ENCODE data around the gene WDR54. TPM values are rescaled to one million over a fixed set of nuclear protein-coding genes. Genes with fewer than 3 reads are reported as not detected.
"Not testable (repeated sequence)": the region's sequence is repeated elsewhere in the genome, so short reads cannot be mapped to it uniquely, and the experiment has no call there.

Gene WDR54
- total RNA-seq, 2 donors from 2014 or later: 33.6 to 42.8 TPM

GRCh38 chr2:74415762-74416395 is 5.7 kb upstream of the WDR54 start:
- no peak for ATAC-seq
- H3K9me3 ChIP-seq (ENCODE audit: control insufficient read depth, low read length, poor library complexity, severe bottlenecking): no peaks in the 10 kb centered on the region
- peaks cover 17% of the 10 kb centered on the region for H3K4me1 Mint-ChIP-seq
- H3K36me3 Mint-ChIP-seq (ENCODE audit: low read depth): peaks cover 3% of the 10 kb centered on the region
- peak overlapping the region; percentile 77 for H3K4me3 Mint-ChIP-seq
- H3K27ac Mint-ChIP-seq: no peak overlapping the region
- H3K27me3 Mint-ChIP-seq: peaks cover 32% of the 10 kb centered on the region
- no peak for DNase-seq

- Mint-ChIP-seq H3K4me3 (no peak overlapping the region), H3K27ac (peak overlapping the region; percentile 53), H3K27me3 (peaks cover 25% of the 10 kb centered on the region), H3K36me3 (ENCODE audit: low read depth) (peaks cover 3% of the 10 kb centered on the region), H3K4me1 (peaks cover 22% of the 10 kb centered on the region)
- DNase-seq (no peak), ATAC-seq (no peak)
- H3K9me3 ChIP-seq (ENCODE audit: control insufficient read depth, low read length, poor library complexity, severe bottlenecking): no peaks in the 10 kb centered on the region
Measured at GRCh38 chr2:74416778-74417177, 4.8 kb upstream of the WDR54 start.

DNA sequence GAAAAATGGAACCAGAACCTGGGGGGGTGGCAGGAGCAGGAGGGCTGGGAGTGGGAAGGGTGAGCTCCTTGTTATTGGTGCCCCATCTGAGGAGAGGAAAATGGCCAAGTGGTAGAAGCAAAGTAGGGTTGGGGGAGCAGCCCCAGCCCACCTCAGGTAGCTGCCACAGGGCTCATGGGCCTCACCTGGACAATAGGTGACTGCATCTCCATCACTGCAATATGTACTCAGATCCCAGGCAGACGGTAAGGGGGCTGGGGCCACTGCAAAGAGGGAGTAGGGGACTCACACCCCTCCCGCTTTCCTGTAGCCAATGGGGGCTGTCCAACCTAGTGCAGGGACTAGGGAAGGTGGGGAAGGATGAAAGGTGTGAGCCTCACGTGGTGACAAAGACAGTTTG is 4.3 kb upstream of the WDR54 start:
- Mint-ChIP-seq H3K27ac (peak overlapping the region; percentile 53), H3K36me3 (ENCODE audit: low read depth) (peaks cover 3% of the 10 kb centered on the region), H3K27me3 (peaks cover 25% of the 10 kb centered on the region), H3K4me3 (no peak overlapping the region), H3K4me1 (peaks cover 26% of the 10 kb centered on the region)
- ATAC-seq (no peak), DNase-seq (no peak)
- H3K9me3 ChIP-seq (ENCODE audit: control insufficient read depth, low read length, poor library complexity, severe bottlenecking): no peaks in the 10 kb centered on the region

GRCh38 chr2:74417763-74418162 is 3.8 kb upstream of the WDR54 start:
- H3K27ac Mint-ChIP-seq: peak overlapping the region; percentile 53

GRCh38 chr2:74418312-74418711 is 3.2 kb upstream of the WDR54 start:
- ATAC-seq (no peak), DNase-seq (no peak)
- H3K4me3 Mint-ChIP-seq: no peak overlapping the region
- no peaks in the 10 kb centered on the region for H3K9me3 ChIP-seq (ENCODE audit: control insufficient read depth, low read length, poor library complexity, severe bottlenecking)
- H3K27me3 Mint-ChIP-seq: peaks cover 13% of the 10 kb centered on the region
- H3K36me3 Mint-ChIP-seq (ENCODE audit: low read depth): peaks cover 4% of the 10 kb centered on the region
- no peak overlapping the region for H3K27ac Mint-ChIP-seq
- peaks cover 34% of the 10 kb centered on the region for H3K4me1 Mint-ChIP-seq

More at GRCh38 chr2:74417763-74418162, 3.8 kb upstream of the WDR54 start:
- no peak for DNase-seq
- peaks cover 3% of the 10 kb centered on the region for H3K36me3 Mint-ChIP-seq (ENCODE audit: low read depth)
- peaks cover 32% of the 10 kb centered on the region for H3K4me1 Mint-ChIP-seq
- H3K9me3 ChIP-seq (ENCODE audit: control insufficient read depth, low read length, poor library complexity, severe bottlenecking): no peaks in the 10 kb centered on the region
- H3K27me3 Mint-ChIP-seq: peaks cover 19% of the 10 kb centered on the region
- ATAC-seq: no peak
- no peak overlapping the region for H3K4me3 Mint-ChIP-seq

DNA sequence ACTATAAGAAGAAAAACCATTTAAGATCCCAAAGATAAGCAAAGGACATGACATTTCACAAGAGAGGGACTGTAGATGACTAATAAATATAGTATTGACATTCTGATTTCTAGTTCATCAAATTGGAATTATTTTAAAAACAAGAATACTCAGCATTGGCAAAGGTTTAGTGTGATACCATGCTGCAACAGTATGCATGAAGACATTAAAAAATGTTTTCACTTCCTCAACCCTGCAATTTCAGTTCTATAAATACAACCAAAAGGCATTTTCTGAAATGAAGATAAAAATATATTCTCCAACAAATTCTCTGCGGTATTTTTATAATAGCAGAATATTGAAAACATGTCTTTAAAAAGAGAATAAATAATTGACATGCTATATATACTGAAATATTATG is 2.2 kb upstream of the WDR54 start:
- ATAC-seq (no peak), DNase-seq (no peak)
- H3K9me3 ChIP-seq (ENCODE audit: control insufficient read depth, low read length, poor library complexity, severe bottlenecking): no peaks in the 10 kb centered on the region
- peak overlapping the region; percentile 100 for H3K27ac Mint-ChIP-seq
- H3K27me3 Mint-ChIP-seq: peaks cover 3% of the 10 kb centered on the region
- peaks cover 3% of the 10 kb centered on the region for H3K36me3 Mint-ChIP-seq (ENCODE audit: low read depth)
- peaks cover 36% of the 10 kb centered on the region for H3K4me1 Mint-ChIP-seq
- no peak overlapping the region for H3K4me3 Mint-ChIP-seq

DNA sequence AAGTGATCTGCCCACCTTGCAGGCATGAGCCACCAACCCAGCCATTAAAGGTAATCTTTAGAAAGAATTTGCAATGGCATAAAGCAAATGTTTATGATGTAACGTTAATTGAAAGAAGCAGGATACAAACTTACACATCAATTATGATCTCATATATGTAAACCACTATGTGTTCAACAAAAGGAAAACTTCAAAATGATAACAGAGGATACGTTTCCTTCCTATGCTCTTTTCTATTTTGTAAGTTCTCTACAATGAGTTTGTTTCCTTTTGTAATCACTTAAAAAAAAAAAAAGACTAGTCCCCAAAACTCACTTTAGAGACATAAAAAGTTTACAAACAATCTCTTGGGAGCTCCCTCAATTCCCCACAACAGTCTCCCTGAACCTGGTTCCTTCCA is 1.5 kb upstream of the WDR54 start:
- ATAC-seq (no peak), DNase-seq (no peak)
- H3K4me1 Mint-ChIP-seq: peaks cover 34% of the 10 kb centered on the region
- H3K4me3 Mint-ChIP-seq: peak overlapping the region; percentile 78
- H3K27me3 Mint-ChIP-seq: no peaks in the 10 kb centered on the region
- H3K27ac Mint-ChIP-seq: peak overlapping the region; percentile 100
- no peaks in the 10 kb centered on the region for H3K9me3 ChIP-seq (ENCODE audit: control insufficient read depth, low read length, poor library complexity, severe bottlenecking)
- peaks cover 3% of the 10 kb centered on the region for H3K36me3 Mint-ChIP-seq (ENCODE audit: low read depth)

DNA sequence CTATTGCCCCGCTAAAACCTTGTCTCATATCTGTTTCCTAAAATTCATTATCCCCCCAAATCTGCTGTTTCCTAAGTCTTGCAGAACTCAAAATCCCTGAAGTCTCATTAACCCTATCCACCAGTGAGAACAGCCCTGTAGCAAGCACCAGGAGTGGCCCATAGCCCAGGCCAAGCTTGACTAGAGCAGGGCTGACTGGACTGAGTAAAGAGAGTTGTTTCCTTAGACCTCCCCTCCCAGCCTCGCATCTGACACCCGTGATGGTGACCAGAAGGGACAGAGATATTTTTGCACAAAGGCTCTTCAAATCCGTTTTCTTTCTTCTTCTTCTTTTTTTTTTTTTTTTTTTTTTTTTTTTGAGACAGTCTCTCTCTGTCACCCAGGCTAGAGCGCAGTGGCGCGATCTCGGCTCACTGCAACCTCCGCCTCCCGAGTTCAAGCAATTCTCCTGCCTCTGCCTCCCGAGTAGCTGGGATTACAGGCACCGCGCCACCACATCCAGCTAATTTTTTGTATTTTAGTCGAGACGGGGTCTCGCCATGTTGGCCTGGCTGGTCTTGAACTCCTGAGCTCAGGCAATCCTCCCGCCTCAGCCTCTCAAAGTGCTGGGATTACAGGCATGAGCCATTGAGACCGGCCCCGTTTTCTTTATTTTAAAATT is 957 bp upstream of the WDR54 start:
- H3K36me3 Mint-ChIP-seq (ENCODE audit: low read depth); DNase-seq; ATAC-seq; H3K9me3 ChIP-seq (ENCODE audit: control insufficient read depth, low read length, poor library complexity, severe bottlenecking); H3K27me3 Mint-ChIP-seq: not testable (repeated sequence)
- peaks cover 34% of the 10 kb centered on the region for H3K4me1 Mint-ChIP-seq
- H3K27ac Mint-ChIP-seq: peak overlapping the region; percentile 100
- peak overlapping the region; percentile 99 for H3K4me3 Mint-ChIP-seq

GRCh38 chr2:74423231-74424095 is 1.9 kb downstream of the WDR54 start:
- H3K27me3 Mint-ChIP-seq: no peaks in the 10 kb centered on the region
- no peak for ATAC-seq

DNA sequence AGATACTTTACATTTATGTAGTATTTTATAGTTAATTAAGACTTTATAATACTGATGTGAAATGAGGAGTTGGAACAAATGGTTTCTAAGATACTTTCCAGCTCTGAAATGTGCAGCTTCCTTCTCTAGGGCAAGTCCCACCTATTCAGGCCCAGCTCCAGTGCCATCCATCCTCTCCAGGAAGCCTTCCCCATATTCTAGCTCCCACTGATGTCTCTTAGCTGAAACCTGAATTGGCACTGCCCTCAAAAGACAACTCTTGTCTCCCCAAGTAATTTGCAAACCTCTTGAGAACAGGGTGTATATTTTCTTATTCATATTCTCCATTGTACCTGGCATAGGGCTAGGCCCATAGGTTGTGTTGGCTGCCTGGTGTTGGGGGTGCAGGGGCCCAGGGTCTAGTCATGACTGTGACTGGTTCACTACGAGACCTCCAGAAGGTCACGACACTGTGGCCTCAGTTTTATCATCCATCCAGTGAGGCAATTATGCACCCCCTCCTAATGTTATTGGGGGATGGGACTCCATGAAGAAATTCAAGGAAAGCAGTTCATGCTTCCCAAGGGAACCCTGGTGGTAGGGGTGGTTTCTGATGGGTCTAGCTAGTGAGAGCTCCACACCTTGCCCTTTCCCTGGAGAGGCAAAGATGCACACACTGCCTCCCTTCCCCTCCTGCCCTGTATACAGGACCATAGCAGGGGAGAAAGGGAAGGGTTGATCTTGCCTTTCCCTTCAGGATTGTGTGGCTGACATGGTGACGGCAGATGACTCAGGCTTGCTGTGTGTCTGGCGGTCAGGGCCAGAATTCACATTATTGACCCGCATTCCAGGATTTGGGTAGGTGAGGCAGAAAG is 2.8 kb downstream of the WDR54 start:
- Mint-ChIP-seq H3K36me3 (ENCODE audit: low read depth) (peaks cover 3% of the 10 kb centered on the region), H3K4me1 (peaks cover 30% of the 10 kb centered on the region), H3K27ac (no peak overlapping the region), H3K4me3 (no peak overlapping the region), H3K27me3 (no peaks in the 10 kb centered on the region)
- DNase-seq: no peak
- H3K9me3 ChIP-seq (ENCODE audit: control insufficient read depth, low read length, poor library complexity, severe bottlenecking): no peaks in the 10 kb centered on the region
- no peak for ATAC-seq

More at GRCh38 chr2:74423231-74424095, 1.9 kb downstream of the WDR54 start:
- Mint-ChIP-seq H3K27ac (peak overlapping the region; percentile 100), H3K36me3 (ENCODE audit: low read depth) (peaks cover 3% of the 10 kb centered on the region), H3K4me3 (peak overlapping the region; percentile 99), H3K4me1 (peaks cover 30% of the 10 kb centered on the region)
- no peak for DNase-seq
- H3K9me3 ChIP-seq (ENCODE audit: control insufficient read depth, low read length, poor library complexity, severe bottlenecking): no peaks in the 10 kb centered on the region

DNA sequence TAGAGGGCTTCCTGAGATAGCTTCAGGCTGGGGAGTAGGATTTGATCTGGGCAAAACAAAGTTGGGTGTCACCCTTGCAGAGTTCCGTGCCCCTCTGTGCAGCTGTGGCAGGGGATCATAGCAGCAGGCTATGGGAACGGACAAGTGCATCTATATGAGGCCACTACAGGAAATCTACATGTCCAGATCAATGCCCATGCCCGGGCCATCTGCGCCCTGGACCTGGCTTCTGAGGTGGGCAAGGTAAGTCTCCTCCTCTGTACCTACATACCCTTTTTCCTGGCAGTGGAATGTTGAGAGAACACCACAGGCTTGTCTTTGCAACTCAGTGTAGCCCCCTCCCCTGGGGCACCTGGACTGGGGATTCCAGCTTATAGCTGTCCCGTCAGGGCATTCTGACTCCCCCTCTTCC is 3.5 kb downstream of the WDR54 start:
- no peak overlapping the region for H3K27ac Mint-ChIP-seq
- peaks cover 3% of the 10 kb centered on the region for H3K36me3 Mint-ChIP-seq (ENCODE audit: low read depth)
- ATAC-seq: no peak

GRCh38 chr2:74425523-74425922 is 4.0 kb downstream of the WDR54 start:
- no peaks in the 10 kb centered on the region for H3K9me3 ChIP-seq (ENCODE audit: control insufficient read depth, low read length, poor library complexity, severe bottlenecking)
- H3K27ac Mint-ChIP-seq: no peak overlapping the region
- H3K27me3 Mint-ChIP-seq: no peaks in the 10 kb centered on the region
- no peak for DNase-seq
- H3K4me1 Mint-ChIP-seq: peaks cover 26% of the 10 kb centered on the region
- no peak overlapping the region for H3K4me3 Mint-ChIP-seq
- peaks cover 3% of the 10 kb centered on the region for H3K36me3 Mint-ChIP-seq (ENCODE audit: low read depth)
- ATAC-seq: no peak

More for the DNA sequence above, 3.5 kb downstream of the WDR54 start:
- DNase-seq: no peak
- H3K4me1 Mint-ChIP-seq: peaks cover 30% of the 10 kb centered on the region
- H3K9me3 ChIP-seq (ENCODE audit: control insufficient read depth, low read length, poor library complexity, severe bottlenecking): no peaks in the 10 kb centered on the region
- H3K4me3 Mint-ChIP-seq: no peak overlapping the region
- H3K27me3 Mint-ChIP-seq: no peaks in the 10 kb centered on the region

Data from T-helper 17 cell (primary cell).